PC-9 (cell line): ENCODE measurements around the gene OR10AG1. TPM values are rescaled to one million over a fixed set of nuclear protein-coding genes. Genes with fewer than 3 reads are reported as not detected.

Experiments
- BruUV-seq: library from RNA; stranded (reverse); fragments of 400-500 nt; replicated peaks from 2 replicates; lab custom pipeline; 2021; lab: Mats Ljungman, UMichigan
- CTCF ChIA-PET: fragments of 300-600 bp; sonication (Branson Sonifier 250); formaldehyde crosslinking; loops from one replicate; lab custom pipeline; 2022; ENCODE audit warnings: antibody characterized with exemption; lab: Charles Lee
- POLR2A ChIA-PET: fragments of 300-600 bp; sonication (Branson Sonifier 250); formaldehyde crosslinking; loops from one replicate; lab custom pipeline; 2022; ENCODE audit warnings: antibody characterized with exemption; ENCODE audit not compliant: unreplicated experiment; lab: Charles Lee
- DNase-seq, 2 experiments: peaks; one replicate each; pipeline versions ENCODE4 v3.0.0 to v3.0.0-alpha.2; 2015 to 2022; ENCODE audit warnings: mixed read lengths in 1 of 2
- H2AFZ ChIP-seq: fragments of 200-600 bp; sonication (generic); 2 replicates; pipeline ENCODE4 v1.8.1; 2017; ENCODE audit warnings: antibody characterized with exemption
- H3F3A ChIP-seq: fragments of 200-600 bp; sonication (generic); 2 replicates; pipeline ENCODE4 v1.8.1; 2017; ENCODE audit warnings: antibody characterized with exemption, mild to moderate bottlenecking, low read depth; ENCODE audit not compliant: insufficient read depth
- H3K27ac ChIP-seq: fragments of 200-600 bp; sonication (generic); 2 replicates; pipeline ENCODE4 v1.6.1; 2016; ENCODE audit warnings: mixed run types
- H3K27me3 ChIP-seq: fragments of 200-600 bp; sonication (generic); 2 replicates; pipeline ENCODE4 v1.6.1; 2016; ENCODE audit warnings: low read depth, mixed run types; ENCODE audit not compliant: insufficient read depth
- H3K36me3 ChIP-seq: fragments of 200-600 bp; sonication (generic); 2 replicates; pipeline ENCODE4 v1.6.1; 2016; ENCODE audit warnings: low read depth, mixed run types
- H3K4me1 ChIP-seq: fragments of 200-600 bp; sonication (generic); replicated peaks from 2 replicates; pipeline ENCODE4 v1.6.1; 2016; ENCODE audit warnings: mixed run types; ENCODE audit not compliant: insufficient read depth
- H3K4me2 ChIP-seq: fragments of 200-600 bp; sonication (generic); 2 replicates; pipeline ENCODE4 v1.6.1; 2017; ENCODE audit warnings: mixed run types
- H3K4me3 ChIP-seq: fragments of 200-600 bp; sonication (generic); 2 replicates; pipeline ENCODE4 v1.6.1; 2016; ENCODE audit warnings: mixed run types
- H3K79me2 ChIP-seq: fragments of 200-600 bp; sonication (generic); 2 replicates; pipeline ENCODE4 v1.6.1; 2017; ENCODE audit warnings: low read depth, mixed run types
- H3K9me2 ChIP-seq: fragments of 200-600 bp; sonication (generic); 2 replicates; pipeline ENCODE4 v1.8.1; 2017; ENCODE audit warnings: mild to moderate bottlenecking; ENCODE audit not compliant: insufficient read depth
- H3K9me3 ChIP-seq: fragments of 200-600 bp; sonication (generic); 2 replicates; pipeline ENCODE4 v1.8.1; 2016; ENCODE audit warnings: low read depth; ENCODE audit not compliant: insufficient read depth
- H4K20me1 ChIP-seq: fragments of 200-600 bp; sonication (generic); 2 replicates; pipeline ENCODE4 v1.8.1; 2017; ENCODE audit not compliant: insufficient read depth
- EZH2 ChIP-seq: fragments of 200-600 bp; sonication (generic); IDR thresholded peaks from 2 replicates; pipeline ENCODE4 v1.8.0; 2017; ENCODE audit warnings: antibody characterized with exemption, low read depth
- intact Hi-C: fragments of 100-400 bp; cut with micrococcal nuclease; formaldehyde crosslinking; loops from one replicate; pipeline ENCODE4 v1.10.0; 2022; ENCODE audit not compliant: unreplicated experiment
- total RNA-seq: library from RNA; stranded (reverse); gene quantifications from 2 replicates; pipeline ENCODE4 v1.2.3, GENCODE V29; 2021
- TF ChIP-seq, protein P1 (sequence below): fragments of 200-600 bp; sonication (generic); conservative IDR thresholded peaks from 2 replicates; pipeline ENCODE4 v1.6.1; 2017; ENCODE audit warnings: mixed run types, antibody characterized with exemption, mild to moderate bottlenecking, moderate library complexity

Gene OR10AG1
- total RNA-seq, 1 experiment from 2014 or later, result not detected

DNA sequence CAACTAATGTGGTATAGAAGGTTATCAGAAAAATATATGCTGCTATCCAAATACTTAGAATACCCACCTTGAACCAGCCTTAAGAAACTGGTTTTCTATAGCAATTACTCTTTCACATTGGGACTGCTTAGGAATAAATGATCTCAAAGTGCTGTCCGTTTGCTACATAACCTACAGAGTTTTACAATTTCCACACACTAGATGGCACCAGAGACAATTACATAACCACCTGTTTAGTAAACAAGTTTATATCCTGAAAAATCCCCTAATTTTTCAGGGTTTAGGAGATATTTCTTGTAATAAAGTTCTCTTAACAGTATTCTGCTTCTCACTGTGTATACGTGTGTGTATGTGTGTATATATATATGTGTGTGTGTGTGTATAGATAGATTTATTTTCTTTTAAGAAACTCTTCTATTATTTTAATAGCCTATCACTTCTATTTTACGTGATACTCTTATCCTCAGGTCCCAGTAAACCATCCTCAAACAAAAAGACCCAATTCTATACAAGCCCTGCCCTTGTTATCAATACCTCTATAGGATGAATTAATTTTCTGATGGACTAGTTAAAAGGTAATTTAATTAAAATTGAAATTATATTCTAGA, 26.9 kb downstream of the OR10AG1 start:
- no TSS peak for BruUV-seq
- Histone ChIP-seq H3K36me3 (no peaks in the 10 kb centered on the region), H3K4me1 (no peaks in the 10 kb centered on the region), H4K20me1 (no peaks in the 10 kb centered on the region), H3K27me3 (no peaks in the 10 kb centered on the region), H2AFZ (no peak overlapping the region), H3K9me2 (no peaks in the 10 kb centered on the region), H3K27ac (no peak overlapping the region), H3K79me2 (no peaks in the 10 kb centered on the region), H3K9me3 (no peaks in the 10 kb centered on the region), H3K4me2 (no peak overlapping the region), H3K4me3 (no peak overlapping the region), H3F3A (no peaks in the 10 kb centered on the region)
- intact Hi-C loops, result loop anchor here (2.0 kb wide), 2 partner anchors 840 to 1306 kb away; no protein-coding TSS in a partner anchor
- POLR2A ChIA-PET, result no interaction called here
- CTCF ChIA-PET, result no interaction called here
- TF ChIP-seq, protein P1, sequence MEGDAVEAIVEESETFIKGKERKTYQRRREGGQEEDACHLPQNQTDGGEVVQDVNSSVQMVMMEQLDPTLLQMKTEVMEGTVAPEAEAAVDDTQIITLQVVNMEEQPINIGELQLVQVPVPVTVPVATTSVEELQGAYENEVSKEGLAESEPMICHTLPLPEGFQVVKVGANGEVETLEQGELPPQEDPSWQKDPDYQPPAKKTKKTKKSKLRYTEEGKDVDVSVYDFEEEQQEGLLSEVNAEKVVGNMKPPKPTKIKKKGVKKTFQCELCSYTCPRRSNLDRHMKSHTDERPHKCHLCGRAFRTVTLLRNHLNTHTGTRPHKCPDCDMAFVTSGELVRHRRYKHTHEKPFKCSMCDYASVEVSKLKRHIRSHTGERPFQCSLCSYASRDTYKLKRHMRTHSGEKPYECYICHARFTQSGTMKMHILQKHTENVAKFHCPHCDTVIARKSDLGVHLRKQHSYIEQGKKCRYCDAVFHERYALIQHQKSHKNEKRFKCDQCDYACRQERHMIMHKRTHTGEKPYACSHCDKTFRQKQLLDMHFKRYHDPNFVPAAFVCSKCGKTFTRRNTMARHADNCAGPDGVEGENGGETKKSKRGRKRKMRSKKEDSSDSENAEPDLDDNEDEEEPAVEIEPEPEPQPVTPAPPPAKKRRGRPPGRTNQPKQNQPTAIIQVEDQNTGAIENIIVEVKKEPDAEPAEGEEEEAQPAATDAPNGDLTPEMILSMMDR, result peak; percentile 80
- TF ChIP-seq EZH2, result no peak
- peak in 1 of 2 experiments; percentile 49 for DNase-seq

DNA sequence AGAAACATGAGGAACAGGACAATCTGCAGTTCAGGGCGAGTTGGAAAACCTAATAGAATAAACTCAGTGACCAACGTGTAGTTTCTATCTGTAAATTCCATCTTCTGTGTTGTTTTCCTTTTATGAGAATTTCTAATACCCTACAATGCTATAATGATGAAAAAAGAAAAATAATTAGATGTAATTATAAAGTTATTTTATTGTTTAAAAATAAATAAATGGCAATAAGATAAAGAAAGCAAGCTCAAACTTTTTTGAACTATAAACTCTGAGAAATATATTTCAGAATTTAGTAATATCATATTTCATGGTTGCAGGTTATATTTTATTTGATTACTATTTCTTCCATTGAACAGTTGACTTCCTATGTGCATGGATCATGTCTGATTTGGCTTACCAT, 33.4 kb downstream of the OR10AG1 start, which contains the start of gene OR5I1:
TSS of gene OR5I1 (minus strand) at position 101 of the 400 bp plus-strand sequence. CDS start at position 101, 0 bp downstream.
- Histone ChIP-seq H3K9me3 (no peaks in the 10 kb centered on the region), H2AFZ (no peak within 1 kb of the TSS), H4K20me1 (no peaks in the 10 kb centered on the region), H3K27ac (no peak within 1 kb of the TSS), H3K4me3 (no peak within 1 kb of the TSS), H3K9me2 (no peaks in the 10 kb centered on the region), H3K36me3 (no peaks in the 10 kb centered on the region), H3K27me3 (no peaks in the 10 kb centered on the region), H3F3A (no peaks in the 10 kb centered on the region), H3K4me2 (no peak within 1 kb of the TSS), H3K4me1 (no peaks in the 10 kb centered on the region), H3K79me2 (no peaks in the 10 kb centered on the region)
- no TSS peak for BruUV-seq
- DNase-seq, result no peak
- ChIA-PET POLR2A (no interaction called here), CTCF (no interaction called here)
- intact Hi-C loops, result no loop called here
- TF ChIP-seq EZH2, result no peak
- TF ChIP-seq, protein P1, result no peak

DNA sequence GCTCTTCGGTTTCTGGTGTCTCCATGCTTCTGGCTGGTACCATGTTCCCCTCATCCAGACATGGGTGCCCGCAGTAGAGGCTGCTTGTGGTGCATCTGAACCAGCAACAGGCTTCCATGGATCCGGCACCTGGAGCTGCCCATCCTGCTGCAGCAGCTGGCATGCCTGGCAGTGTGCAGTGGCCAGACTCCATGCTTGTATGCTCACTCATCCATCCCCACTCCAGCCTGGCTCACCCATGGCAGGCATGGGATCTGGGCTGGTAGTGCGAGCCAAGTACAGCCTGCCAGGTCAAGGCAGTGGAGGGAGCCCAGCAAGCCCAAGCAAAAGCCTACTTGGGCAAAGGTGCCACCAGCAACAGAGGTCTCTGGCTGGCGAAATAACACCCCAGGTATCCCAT, 49.2 kb downstream of the OR10AG1 start:
- no peak overlapping the region for H2AFZ ChIP-seq
- POLR2A ChIA-PET, result no interaction called here

More for the DNA sequence above, 49.2 kb downstream of the OR10AG1 start:
- Histone ChIP-seq H3F3A (no peaks in the 10 kb centered on the region), H3K79me2 (no peaks in the 10 kb centered on the region), H3K36me3 (no peaks in the 10 kb centered on the region), H3K27ac (no peak overlapping the region), H3K4me2 (no peak overlapping the region), H4K20me1 (no peaks in the 10 kb centered on the region), H3K4me3 (no peak overlapping the region), H3K4me1 (no peaks in the 10 kb centered on the region), H3K27me3 (no peaks in the 10 kb centered on the region), H3K9me3 (no peaks in the 10 kb centered on the region), H3K9me2 (0 out of 2 replicates have a peak, but pooled peaks cover 3% of the 10 kb centered on the region)
- intact Hi-C loops, result no loop called here
- DNase-seq, result no peak
- TF ChIP-seq, protein P1, result no peak
- no peak for TF ChIP-seq EZH2
- CTCF ChIA-PET, result no interaction called here
- BruUV-seq, result no TSS peak

Other genes starting within 250 kb of the OR10AG1 start
- gene OR5D13, start 196.5 kb downstream of the OR10AG1 start, total RNA-seq, result not detected in 2 replicates
- not detected in 2 replicates for gene OR5D14, start 174.4 kb downstream of the OR10AG1 start, total RNA-seq
- not detected in 2 replicates for gene OR5L1, start 158.6 kb downstream of the OR10AG1 start, total RNA-seq
- gene OR5D18, start 150.3 kb downstream of the OR10AG1 start, total RNA-seq, result not detected in 2 replicates
- gene OR5L2, start 142.7 kb downstream of the OR10AG1 start, total RNA-seq, result not detected in 2 replicates
- gene OR5D16, start 131.2 kb downstream of the OR10AG1 start, total RNA-seq, result not detected in 2 replicates
- not detected in 2 replicates for gene TRIM51, start 86.6 kb downstream of the OR10AG1 start, total RNA-seq
- gene OR5W2, start 55.4 kb downstream of the OR10AG1 start, total RNA-seq, result not detected in 2 replicates
- not detected in 2 replicates for gene OR5I1, start 33.5 kb downstream of the OR10AG1 start, total RNA-seq
- gene OR5F1, start 24.7 kb upstream of the OR10AG1 start, total RNA-seq, result not detected in 2 replicates
- not detected in 2 replicates for gene OR5AS1, start 57.7 kb upstream of the OR10AG1 start, total RNA-seq
- gene OR8I2, start 123.4 kb upstream of the OR10AG1 start, total RNA-seq, result not detected in 2 replicates
- not detected in 2 replicates for gene OR8H2, start 133.7 kb upstream of the OR10AG1 start, total RNA-seq
- gene OR8H3, start 152.4 kb upstream of the OR10AG1 start, total RNA-seq, result not detected in 2 replicates
- not detected in 2 replicates for gene OR8J3, start 170.3 kb upstream of the OR10AG1 start, total RNA-seq
- not detected in 2 replicates for gene OR8K5, start 190.4 kb upstream of the OR10AG1 start, total RNA-seq
- not detected in 2 replicates for gene OR5J2, start 206.7 kb upstream of the OR10AG1 start, total RNA-seq